ENCODE data around the gene EP400. TPM values are rescaled to one million over a fixed set of nuclear protein-coding genes. Genes with fewer than 3 reads are reported as not detected.

Gene EP400
- total RNA-seq, 1 donor: 14.5 TPM

DNA sequence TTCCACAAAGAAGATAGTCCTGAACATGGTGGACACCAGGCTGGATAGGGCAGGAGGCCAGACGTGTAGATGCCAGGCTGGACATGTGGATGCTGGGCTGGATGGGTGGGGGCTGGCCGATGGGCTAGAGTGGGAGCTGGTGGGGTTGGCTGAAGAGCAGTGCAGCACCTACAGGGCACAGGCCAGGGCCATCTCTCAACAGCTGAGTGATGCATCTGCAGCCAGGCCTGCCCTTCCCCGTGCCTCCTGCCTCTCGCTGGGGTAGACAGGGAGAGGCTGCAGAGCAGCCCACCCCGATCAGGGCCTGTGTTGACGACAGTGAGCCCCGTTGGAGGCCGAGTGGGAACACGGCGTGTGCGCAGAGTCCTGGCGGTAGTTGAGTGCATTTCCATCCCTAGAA lies 39.3 kb downstream of the EP400 start:
- Histone ChIP-seq H2AFZ (ENCODE audit: low read length) (no peak overlapping the region), H3K4me2 (ENCODE audit: insufficient read depth, low read length) (no peak overlapping the region), H3K4me1 (ENCODE audit: insufficient read depth, low read length) (no peaks in the 10 kb centered on the region), H3K4me3 (ENCODE audit: insufficient read depth, low read length) (no peak overlapping the region), H4K20me1 (ENCODE audit: insufficient read depth, low read length) (peaks cover 3% of the 10 kb centered on the region), H3K27ac (ENCODE audit: low read depth, low read length) (no peak overlapping the region), H3K36me3 (ENCODE audit: insufficient read depth, low read length) (peaks cover 84% of the 10 kb centered on the region), H3K79me2 (ENCODE audit: insufficient read depth, low read length) (peaks cover 3% of the 10 kb centered on the region), H3K9me3 (ENCODE audit: low read depth, low read length) (no peaks in the 10 kb centered on the region), H3K27me3 (ENCODE audit: insufficient read depth, low read length) (no peaks in the 10 kb centered on the region)
- TF ChIP-seq CTCF (IDR thresholded peaks at IDR 0.05; ENCODE audit: extremely low read depth, low read depth, low read length): no peak
- DNase-seq (ENCODE audit: insufficient read length, low spot score, missing footprints): no peak

DNA sequence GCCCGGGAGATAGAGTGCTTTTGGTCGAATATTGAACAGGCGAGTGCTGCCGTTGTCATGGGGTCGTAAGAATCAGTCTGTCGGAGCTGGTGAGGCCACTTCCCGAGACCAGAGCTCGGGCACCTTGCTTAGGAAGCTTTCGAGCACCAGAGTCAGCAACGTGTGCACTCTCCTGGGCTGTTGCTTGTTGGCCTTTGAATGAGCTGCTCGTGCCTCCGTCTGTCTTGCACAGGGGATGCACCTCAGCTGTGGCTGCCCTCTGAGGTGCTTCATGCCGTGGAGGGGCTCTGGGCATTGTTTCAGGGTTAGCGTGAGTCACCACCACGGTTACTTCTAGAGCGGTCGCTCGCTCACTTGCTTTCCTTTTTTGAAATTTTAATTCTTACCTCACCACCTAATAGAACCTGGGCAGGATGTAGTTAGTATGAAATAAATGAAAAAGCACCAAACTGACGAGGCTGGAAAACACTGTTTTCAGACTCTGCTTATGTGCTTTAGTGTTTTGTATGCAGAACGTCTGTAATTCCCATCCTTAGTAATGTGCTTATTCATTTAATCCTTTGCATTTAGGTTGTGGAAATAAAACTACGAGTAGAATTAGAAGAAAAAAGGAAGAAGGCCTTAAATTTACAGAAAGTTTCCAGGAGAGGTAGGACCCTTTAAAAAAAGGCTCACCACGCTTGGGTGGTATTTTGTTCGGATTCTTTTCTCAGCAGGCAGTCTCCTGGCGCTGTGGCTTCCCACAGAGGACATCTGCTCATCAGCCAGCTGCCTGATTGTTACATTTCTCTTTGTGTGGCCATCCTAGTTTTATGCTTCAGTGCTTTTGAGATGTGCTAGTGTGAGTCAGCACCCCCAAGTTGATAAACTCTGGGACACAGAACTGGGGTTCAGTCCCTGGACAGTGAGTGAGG lies 40.6 kb downstream of the EP400 start:
- peaks cover 89% of the 10 kb centered on the region for H3K36me3 ChIP-seq (ENCODE audit: insufficient read depth, low read length)
- H3K4me2 ChIP-seq (ENCODE audit: insufficient read depth, low read length): no peak overlapping the region
- H3K4me3 ChIP-seq (ENCODE audit: insufficient read depth, low read length): no peak overlapping the region
- no peak overlapping the region for H2AFZ ChIP-seq (ENCODE audit: low read length)
- no peaks in the 10 kb centered on the region for H3K4me1 ChIP-seq (ENCODE audit: insufficient read depth, low read length)
- peaks cover 3% of the 10 kb centered on the region for H3K79me2 ChIP-seq (ENCODE audit: insufficient read depth, low read length)
- no peak for TF ChIP-seq CTCF (IDR thresholded peaks at IDR 0.05; ENCODE audit: extremely low read depth, low read depth, low read length)
- no peaks in the 10 kb centered on the region for H3K27me3 ChIP-seq (ENCODE audit: insufficient read depth, low read length)
- H3K27ac ChIP-seq (ENCODE audit: low read depth, low read length): no peak overlapping the region
- DNase-seq (ENCODE audit: insufficient read length, low spot score, missing footprints): no peak
- H4K20me1 ChIP-seq (ENCODE audit: insufficient read depth, low read length): peaks cover 3% of the 10 kb centered on the region
- no peaks in the 10 kb centered on the region for H3K9me3 ChIP-seq (ENCODE audit: low read depth, low read length)

DNA sequence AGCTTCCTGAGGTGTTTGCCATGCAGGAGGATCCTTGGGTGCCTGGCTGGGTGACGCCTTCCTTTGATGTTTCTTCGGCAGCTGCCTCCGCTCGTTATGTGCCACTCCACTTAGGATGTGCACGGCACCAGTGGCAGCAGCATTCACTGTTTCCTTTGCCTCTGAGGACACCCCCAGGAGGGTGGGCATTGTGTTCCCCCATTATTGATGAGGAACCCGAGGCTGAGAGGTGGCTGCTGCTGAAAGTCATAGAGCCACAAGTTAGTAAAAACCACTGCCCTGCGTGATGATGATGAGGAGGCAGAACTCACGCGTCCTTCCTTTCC lies 41.2 kb downstream of the EP400 start:
- no peak overlapping the region for H3K4me3 ChIP-seq (ENCODE audit: insufficient read depth, low read length)
- H3K36me3 ChIP-seq (ENCODE audit: insufficient read depth, low read length): peaks cover 87% of the 10 kb centered on the region
- no peak overlapping the region for H3K4me2 ChIP-seq (ENCODE audit: insufficient read depth, low read length)
- H3K79me2 ChIP-seq (ENCODE audit: insufficient read depth, low read length): peaks cover 3% of the 10 kb centered on the region
- TF ChIP-seq CTCF (IDR thresholded peaks at IDR 0.05; ENCODE audit: extremely low read depth, low read depth, low read length): no peak
- no peaks in the 10 kb centered on the region for H3K9me3 ChIP-seq (ENCODE audit: low read depth, low read length)
- no peak overlapping the region for H2AFZ ChIP-seq (ENCODE audit: low read length)
- no peak for DNase-seq (ENCODE audit: insufficient read length, low spot score, missing footprints)
- H3K27ac ChIP-seq (ENCODE audit: low read depth, low read length): no peak overlapping the region
- peaks cover 3% of the 10 kb centered on the region for H4K20me1 ChIP-seq (ENCODE audit: insufficient read depth, low read length)
- H3K27me3 ChIP-seq (ENCODE audit: insufficient read depth, low read length): no peaks in the 10 kb centered on the region
- H3K4me1 ChIP-seq (ENCODE audit: insufficient read depth, low read length): no peaks in the 10 kb centered on the region

GRCh38 chr12:131991816-131992430 lies 42.2 kb downstream of the EP400 start:
- peaks cover 3% of the 10 kb centered on the region for H4K20me1 ChIP-seq (ENCODE audit: insufficient read depth, low read length)
- H3K79me2 ChIP-seq (ENCODE audit: insufficient read depth, low read length): no peaks in the 10 kb centered on the region
- no peak overlapping the region for H3K4me3 ChIP-seq (ENCODE audit: insufficient read depth, low read length)
- no peak for TF ChIP-seq CTCF (IDR thresholded peaks at IDR 0.05; ENCODE audit: extremely low read depth, low read depth, low read length)
- no peak overlapping the region for H3K4me2 ChIP-seq (ENCODE audit: insufficient read depth, low read length)
- no peak for DNase-seq (ENCODE audit: insufficient read length, low spot score, missing footprints)
- no peaks in the 10 kb centered on the region for H3K9me3 ChIP-seq (ENCODE audit: low read depth, low read length)
- H3K36me3 ChIP-seq (ENCODE audit: insufficient read depth, low read length): peaks cover 83% of the 10 kb centered on the region
- no peak overlapping the region for H3K27ac ChIP-seq (ENCODE audit: low read depth, low read length)
- H2AFZ ChIP-seq (ENCODE audit: low read length): no peak overlapping the region
- H3K27me3 ChIP-seq (ENCODE audit: insufficient read depth, low read length): no peaks in the 10 kb centered on the region
- no peaks in the 10 kb centered on the region for H3K4me1 ChIP-seq (ENCODE audit: insufficient read depth, low read length)
